ENCODE data around the gene ZFC3H1.

Gene ZFC3H1

GRCh38 chr12:71686658-71687025 is 23.0 kb upstream of the ZFC3H1 start:
- no peak for TF ChIP-seq CTCF (IDR thresholded peaks at IDR 0.05; ENCODE audit: low read length, missing control alignments)
- DNase-seq (ENCODE audit: low read depth): peak; percentile 21
- peak overlapping the region; percentile 82 for H3K4me3 ChIP-seq (replicated peaks; ENCODE audit: low read depth, low read length)

GRCh38 chr12:71685914-71686657 is 22.4 kb upstream of the ZFC3H1 start, which contains the start of gene TMEM19:
TMEM19 (plus strand) TSS chr12:71686082; CDS start chr12:71686681, 599 bp downstream.
- peak; percentile 16 for TF ChIP-seq CTCF (IDR thresholded peaks at IDR 0.05; ENCODE audit: low read length, missing control alignments)
- peak; percentile 91 for DNase-seq (ENCODE audit: low read depth)
- H3K4me3 ChIP-seq (replicated peaks; ENCODE audit: low read depth, low read length): peak within 1 kb of the TSS; percentile 82

- peak overlapping the region; percentile 82 for H3K4me3 ChIP-seq (replicated peaks; ENCODE audit: low read depth, low read length)
- DNase-seq (ENCODE audit: low read depth): no peak
- no peak for TF ChIP-seq CTCF (IDR thresholded peaks at IDR 0.05; ENCODE audit: low read length, missing control alignments)
These were observed 21.8 kb upstream of the ZFC3H1 start for GRCh38 chr12:71685312-71685906.

- no peak for TF ChIP-seq CTCF (IDR thresholded peaks at IDR 0.05; ENCODE audit: low read length, missing control alignments)
- DNase-seq (ENCODE audit: low read depth): no peak
- H3K4me3 ChIP-seq (replicated peaks; ENCODE audit: low read depth, low read length): no peak overlapping the region
These were observed 20.4 kb upstream of the ZFC3H1 start for GRCh38 chr12:71684081-71684480.

- DNase-seq (ENCODE audit: low read depth): no peak
- TF ChIP-seq CTCF (IDR thresholded peaks at IDR 0.05; ENCODE audit: low read length, missing control alignments): no peak
- H3K4me3 ChIP-seq (replicated peaks; ENCODE audit: low read depth, low read length): no peak overlapping the region
These were observed 20.0 kb upstream of the ZFC3H1 start for GRCh38 chr12:71683633-71684032.

GRCh38 chr12:71682466-71682865 is 18.8 kb upstream of the ZFC3H1 start:
- no peak overlapping the region for H3K4me3 ChIP-seq (replicated peaks; ENCODE audit: low read depth, low read length)
- DNase-seq (ENCODE audit: low read depth): no peak
- TF ChIP-seq CTCF (IDR thresholded peaks at IDR 0.05; ENCODE audit: low read length, missing control alignments): no peak
